ENCODE measurements around the gene DAZAP1.

The DAZAP1 gene

DNA sequence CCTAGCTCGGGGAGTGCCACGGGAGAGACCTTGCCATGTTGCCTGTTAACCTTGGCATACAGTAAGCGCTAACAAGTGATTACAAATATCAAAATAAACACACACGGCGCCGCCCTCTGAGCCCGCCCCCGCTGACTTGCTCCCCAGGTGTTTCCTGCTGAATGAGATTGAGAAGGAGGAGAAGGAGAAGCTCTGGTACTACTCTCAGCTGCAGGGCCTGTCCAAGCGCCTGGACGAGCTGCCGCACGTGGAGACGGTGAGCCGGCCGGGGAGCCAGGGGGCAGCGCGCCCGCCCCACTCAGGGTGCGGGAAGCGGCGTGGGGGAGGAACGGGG lies 47.6 kb downstream of the DAZAP1 start:
- TF ChIP-seq, protein P1, sequence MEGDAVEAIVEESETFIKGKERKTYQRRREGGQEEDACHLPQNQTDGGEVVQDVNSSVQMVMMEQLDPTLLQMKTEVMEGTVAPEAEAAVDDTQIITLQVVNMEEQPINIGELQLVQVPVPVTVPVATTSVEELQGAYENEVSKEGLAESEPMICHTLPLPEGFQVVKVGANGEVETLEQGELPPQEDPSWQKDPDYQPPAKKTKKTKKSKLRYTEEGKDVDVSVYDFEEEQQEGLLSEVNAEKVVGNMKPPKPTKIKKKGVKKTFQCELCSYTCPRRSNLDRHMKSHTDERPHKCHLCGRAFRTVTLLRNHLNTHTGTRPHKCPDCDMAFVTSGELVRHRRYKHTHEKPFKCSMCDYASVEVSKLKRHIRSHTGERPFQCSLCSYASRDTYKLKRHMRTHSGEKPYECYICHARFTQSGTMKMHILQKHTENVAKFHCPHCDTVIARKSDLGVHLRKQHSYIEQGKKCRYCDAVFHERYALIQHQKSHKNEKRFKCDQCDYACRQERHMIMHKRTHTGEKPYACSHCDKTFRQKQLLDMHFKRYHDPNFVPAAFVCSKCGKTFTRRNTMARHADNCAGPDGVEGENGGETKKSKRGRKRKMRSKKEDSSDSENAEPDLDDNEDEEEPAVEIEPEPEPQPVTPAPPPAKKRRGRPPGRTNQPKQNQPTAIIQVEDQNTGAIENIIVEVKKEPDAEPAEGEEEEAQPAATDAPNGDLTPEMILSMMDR (IDR thresholded peaks at IDR 0.05; ENCODE audit: unreplicated experiment in 3 of 3) = no peak

DNA sequence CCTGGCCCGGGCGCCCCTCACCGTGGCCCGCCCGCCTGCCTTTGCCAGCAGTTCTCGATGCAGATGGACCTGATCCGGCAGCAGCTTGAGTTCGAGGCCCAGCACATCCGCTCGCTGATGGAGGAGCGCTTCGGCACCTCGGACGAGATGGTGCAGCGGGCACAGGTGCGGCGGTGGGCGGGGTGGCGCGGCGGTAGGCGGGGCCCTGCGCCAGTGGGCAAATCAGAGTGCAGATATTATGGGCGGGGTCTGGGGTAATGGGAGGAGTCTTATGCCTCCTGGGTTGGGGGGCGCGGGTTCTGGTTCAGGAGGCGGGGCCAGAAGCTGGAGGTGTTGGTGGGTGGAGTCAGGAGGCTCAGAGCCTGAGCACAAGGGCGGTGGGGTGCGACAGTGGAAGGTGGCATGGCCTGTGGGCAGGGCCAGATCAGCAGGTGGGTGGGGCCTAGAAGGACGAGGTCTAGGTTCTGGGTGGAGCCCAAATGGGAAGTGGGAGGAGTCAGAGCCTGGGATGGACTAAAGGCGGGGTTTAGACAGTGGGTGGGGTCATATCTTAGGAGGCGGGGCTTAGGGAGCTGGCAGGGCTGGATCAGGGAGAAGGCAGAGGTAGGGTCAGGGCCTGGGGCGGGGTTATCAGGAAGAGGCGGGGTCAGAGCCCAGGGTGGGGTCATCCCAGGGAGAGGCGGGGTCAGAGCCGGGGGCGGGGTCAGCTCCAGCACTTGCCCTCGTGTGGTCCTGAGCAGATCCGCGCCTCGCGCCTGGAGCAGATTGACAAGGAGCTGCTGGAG lies 48.1 kb downstream of the DAZAP1 start:
- Mint-ChIP-seq H3K27ac (no peak overlapping the region), H3K9me3 (no peaks in the 10 kb centered on the region), H3K36me3 (ENCODE audit: low read depth) (peaks cover 6% of the 10 kb centered on the region), H3K4me1 (peaks cover 5% of the 10 kb centered on the region), H3K27me3 (ENCODE audit: low read depth) (peaks cover 71% of the 10 kb centered on the region), H3K4me3 (no peak overlapping the region)
- TF ChIP-seq, protein P1 (IDR thresholded peaks at IDR 0.05; ENCODE audit: unreplicated experiment in 3 of 3) = no peak

More for the DNA sequence above, 47.6 kb downstream of the DAZAP1 start:
- H3K27ac Mint-ChIP-seq = no peak overlapping the region
- H3K27me3 Mint-ChIP-seq (ENCODE audit: low read depth) = peaks cover 76% of the 10 kb centered on the region
- H3K4me1 Mint-ChIP-seq = peaks cover 6% of the 10 kb centered on the region
- peaks cover 6% of the 10 kb centered on the region for H3K36me3 Mint-ChIP-seq (ENCODE audit: low read depth)
- no peak overlapping the region for H3K4me3 Mint-ChIP-seq
- H3K9me3 Mint-ChIP-seq = no peaks in the 10 kb centered on the region

GRCh38 chr19:1456121-1456900 lies 48.9 kb downstream of the DAZAP1 start:
- H3K36me3 Mint-ChIP-seq (ENCODE audit: low read depth) = peaks cover 6% of the 10 kb centered on the region
- no peaks in the 10 kb centered on the region for H3K4me1 Mint-ChIP-seq
- TF ChIP-seq, protein P1 (IDR thresholded peaks at IDR 0.05; ENCODE audit: unreplicated experiment in 3 of 3) = no peak
- no peaks in the 10 kb centered on the region for H3K9me3 Mint-ChIP-seq
- H3K27me3 Mint-ChIP-seq (ENCODE audit: low read depth) = peaks cover 63% of the 10 kb centered on the region
- H3K27ac Mint-ChIP-seq = no peak overlapping the region
- H3K4me3 Mint-ChIP-seq = no peak overlapping the region

DNA sequence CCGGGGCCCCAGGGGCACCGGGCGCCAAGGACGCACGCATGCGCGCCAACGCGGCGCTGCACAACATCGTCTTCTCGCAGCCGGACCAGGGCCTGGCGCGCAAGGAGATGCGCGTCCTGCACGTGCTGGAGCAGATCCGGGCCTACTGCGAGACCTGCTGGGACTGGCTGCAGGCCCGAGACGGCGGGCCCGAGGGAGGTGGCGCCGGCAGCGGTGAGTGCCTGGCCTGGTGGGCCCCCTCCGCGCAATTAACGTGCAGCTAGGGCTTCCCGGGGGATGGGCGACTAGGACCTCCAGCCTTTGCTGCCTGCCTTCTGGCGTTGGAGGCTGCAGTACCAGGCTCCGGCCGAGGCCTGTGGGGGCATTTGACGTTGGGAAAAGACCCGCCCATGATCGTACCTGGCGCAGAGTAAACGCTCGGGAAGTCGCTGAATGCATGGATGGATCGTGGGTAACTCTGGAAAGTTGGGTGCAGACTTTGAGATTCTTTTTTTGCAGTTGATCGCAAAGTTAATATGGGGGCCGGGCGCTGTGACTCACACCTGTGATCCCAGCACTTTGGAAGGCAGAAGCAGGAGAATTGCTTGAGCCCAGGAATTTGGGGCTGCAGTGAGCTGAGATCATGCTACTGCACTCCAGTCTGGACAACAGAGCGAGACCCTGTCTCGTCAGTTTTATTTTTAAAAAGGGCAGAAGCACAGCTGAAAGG lies 49.8 kb downstream of the DAZAP1 start:
- H3K27me3 Mint-ChIP-seq (ENCODE audit: low read depth) = peaks cover 55% of the 10 kb centered on the region
- H3K4me1 Mint-ChIP-seq = no peaks in the 10 kb centered on the region
- H3K9me3 Mint-ChIP-seq = no peaks in the 10 kb centered on the region
- no peak overlapping the region for H3K27ac Mint-ChIP-seq
- no peak overlapping the region for H3K4me3 Mint-ChIP-seq
- TF ChIP-seq, protein P1 (IDR thresholded peaks at IDR 0.05; ENCODE audit: unreplicated experiment in 3 of 3) = no peak
- peaks cover 6% of the 10 kb centered on the region for H3K36me3 Mint-ChIP-seq (ENCODE audit: low read depth)

DNA sequence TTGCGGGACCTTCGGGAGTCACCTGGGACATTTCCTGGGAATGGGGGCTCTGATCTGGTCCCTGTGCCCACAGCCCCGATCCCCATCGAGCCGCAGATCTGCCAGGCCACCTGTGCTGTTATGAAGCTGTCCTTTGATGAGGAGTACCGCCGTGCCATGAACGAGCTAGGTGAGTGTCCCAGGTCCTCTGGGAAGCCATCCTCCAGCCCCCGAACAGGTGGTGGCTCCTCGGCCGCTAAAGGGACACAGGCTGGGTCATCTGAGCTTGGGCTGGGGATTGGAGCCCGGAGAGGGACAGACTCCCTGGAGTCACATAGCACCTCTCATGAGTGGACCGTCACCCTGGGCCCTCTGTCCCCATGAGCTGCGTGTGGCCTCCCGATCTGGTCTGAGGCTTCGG lies 50.5 kb downstream of the DAZAP1 start:
- Mint-ChIP-seq H3K27ac (no peak overlapping the region), H3K4me3 (no peak overlapping the region), H3K4me1 (no peaks in the 10 kb centered on the region), H3K36me3 (ENCODE audit: low read depth) (peaks cover 6% of the 10 kb centered on the region), H3K27me3 (ENCODE audit: low read depth) (peaks cover 55% of the 10 kb centered on the region), H3K9me3 (no peaks in the 10 kb centered on the region)
- TF ChIP-seq, protein P1 (IDR thresholded peaks at IDR 0.05; ENCODE audit: unreplicated experiment in 3 of 3) = no peak
